ENCODE results near the gene RENBP. TPM values are rescaled to one million over a fixed set of nuclear protein-coding genes. Genes with fewer than 3 reads are reported as not detected.

Gene RENBP
- total and polyA plus RNA-seq, 7 donors = 0.97 to 4.4 (median 2.9) TPM

DNA sequence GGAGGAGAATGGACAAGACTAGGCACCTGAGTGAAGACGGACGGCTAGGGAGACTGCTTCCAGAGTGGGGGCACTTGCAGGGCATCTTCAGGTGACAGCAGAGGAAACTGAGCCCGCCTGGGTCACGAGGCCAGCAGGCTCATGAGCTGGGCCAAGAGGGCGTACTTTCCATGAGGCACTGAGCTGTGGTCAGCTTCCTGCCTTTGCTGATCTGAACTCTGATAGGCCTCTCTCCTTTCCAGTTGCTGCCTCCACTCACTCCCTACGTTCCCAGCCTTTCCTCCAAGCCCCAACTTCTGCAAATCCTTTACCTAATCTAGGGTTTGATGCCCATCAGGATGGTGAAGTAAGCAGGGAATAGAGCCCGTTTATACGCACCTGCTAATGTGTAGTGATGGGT lies 57.1 kb downstream of the RENBP start:
- ATAC-seq (no peak), DNase-seq (peak in 1 of 2 donors; percentile 25)
- H3K4me1 ChIP-seq = no peaks in the 10 kb centered on the region
- H3K9me3 ChIP-seq = no peaks in the 10 kb centered on the region
- intact Hi-C loops (cut with DNase I) = no loop called here
- no peak overlapping the region for H3K4me3 ChIP-seq
- no peaks in the 10 kb centered on the region for H3K36me3 ChIP-seq (ENCODE audit: insufficient read depth in 1 of 2, low read depth in 1 of 2)
- H3K27ac ChIP-seq = no peak overlapping the region
- TF ChIP-seq, protein P1, sequence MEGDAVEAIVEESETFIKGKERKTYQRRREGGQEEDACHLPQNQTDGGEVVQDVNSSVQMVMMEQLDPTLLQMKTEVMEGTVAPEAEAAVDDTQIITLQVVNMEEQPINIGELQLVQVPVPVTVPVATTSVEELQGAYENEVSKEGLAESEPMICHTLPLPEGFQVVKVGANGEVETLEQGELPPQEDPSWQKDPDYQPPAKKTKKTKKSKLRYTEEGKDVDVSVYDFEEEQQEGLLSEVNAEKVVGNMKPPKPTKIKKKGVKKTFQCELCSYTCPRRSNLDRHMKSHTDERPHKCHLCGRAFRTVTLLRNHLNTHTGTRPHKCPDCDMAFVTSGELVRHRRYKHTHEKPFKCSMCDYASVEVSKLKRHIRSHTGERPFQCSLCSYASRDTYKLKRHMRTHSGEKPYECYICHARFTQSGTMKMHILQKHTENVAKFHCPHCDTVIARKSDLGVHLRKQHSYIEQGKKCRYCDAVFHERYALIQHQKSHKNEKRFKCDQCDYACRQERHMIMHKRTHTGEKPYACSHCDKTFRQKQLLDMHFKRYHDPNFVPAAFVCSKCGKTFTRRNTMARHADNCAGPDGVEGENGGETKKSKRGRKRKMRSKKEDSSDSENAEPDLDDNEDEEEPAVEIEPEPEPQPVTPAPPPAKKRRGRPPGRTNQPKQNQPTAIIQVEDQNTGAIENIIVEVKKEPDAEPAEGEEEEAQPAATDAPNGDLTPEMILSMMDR (IDR thresholded peaks at IDR 0.05) = no peak
- peaks cover 0 to 68% (median 11%) of the 10 kb centered on the region in 3 donors for H3K27me3 ChIP-seq (ENCODE audit: insufficient read depth in 3 of 3, low read length in 2 of 3)
- WGBS, 3 donors = 69 to 75% (median 73%) methylated on average over 8 of the region's 8 CpGs

DNA sequence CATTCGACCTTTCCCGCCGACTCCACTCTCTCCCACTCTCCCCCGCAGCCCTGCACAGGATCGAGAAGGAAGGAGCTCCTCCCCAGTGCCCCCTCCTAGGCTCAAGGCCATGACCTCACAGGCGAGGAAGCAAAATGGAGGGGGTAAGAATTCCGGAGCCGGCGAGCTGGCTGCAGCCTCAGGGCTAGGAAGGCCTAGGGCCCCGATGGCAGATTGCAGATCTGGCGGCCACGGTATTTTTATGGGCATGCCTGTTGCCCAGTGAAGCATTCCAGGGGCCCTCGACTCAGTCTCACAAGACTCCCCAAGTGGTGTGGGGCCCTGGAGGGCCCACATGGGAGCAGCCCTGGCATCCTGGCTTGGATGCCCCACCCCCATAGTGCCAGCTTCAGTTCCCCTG lies 57.5 kb downstream of the RENBP start:
- peak in 1 of 2 donors; percentile 36 for DNase-seq

DNA sequence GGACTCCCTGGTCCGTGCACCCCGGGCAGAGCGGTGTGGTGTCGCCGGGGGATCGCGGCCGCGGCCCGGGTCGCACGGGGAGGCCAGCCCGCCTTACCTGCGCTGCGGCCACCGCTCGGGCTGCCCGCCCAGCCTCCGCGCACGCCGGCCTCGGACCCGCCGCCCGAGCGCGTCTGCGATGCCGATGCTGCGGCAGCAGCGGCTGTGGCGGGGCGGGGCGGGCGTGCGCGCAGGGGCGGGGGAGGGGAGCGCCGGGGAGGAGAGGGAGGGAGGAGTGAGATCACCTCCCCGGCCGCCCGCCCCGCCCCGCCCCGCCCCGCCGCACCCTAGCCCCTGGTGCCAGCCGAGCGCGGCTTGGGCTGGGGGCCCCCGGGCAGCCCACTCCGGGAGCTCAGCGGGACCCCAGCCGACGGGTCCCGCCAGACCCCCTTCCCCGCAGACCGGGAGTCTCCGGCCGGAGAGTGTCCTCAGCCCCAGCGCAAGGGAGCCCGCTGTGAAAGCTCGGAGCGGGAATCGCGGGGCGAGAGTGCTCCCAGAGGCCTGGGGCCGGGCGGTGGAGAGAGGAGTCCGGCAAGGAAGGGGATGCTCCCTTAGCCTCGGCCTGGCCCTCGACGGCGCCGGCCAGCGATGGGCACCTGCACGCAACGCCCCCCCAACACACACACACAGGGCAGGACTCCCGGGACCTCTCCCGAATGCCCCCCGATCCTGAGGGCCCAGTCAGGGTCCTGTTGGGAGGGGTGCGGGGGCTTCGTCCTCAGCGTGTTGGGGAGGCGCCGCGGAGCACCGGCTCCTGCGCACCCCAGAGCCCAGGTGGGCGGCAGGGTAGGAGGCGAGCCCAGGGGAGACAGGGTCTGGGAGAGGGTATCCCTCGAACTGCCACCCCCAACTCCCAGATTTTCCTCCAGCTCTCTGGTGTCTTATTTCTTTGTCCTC lies 58.2 kb downstream of the RENBP start, which contains the start of gene L1CAM:
L1CAM (minus strand) TSS at position 206 of the 936 bp plus-strand sequence. CDS start 10,337 bp downstream, outside the sequence.
- Histone ChIP-seq H3K27ac (no peak within 1 kb of the TSS), H3K4me1 (no peaks in the 10 kb centered on the region), H3K36me3 (ENCODE audit: insufficient read depth in 1 of 2, low read depth in 1 of 2) (no peaks in the 10 kb centered on the region), H3K9me3 (no peaks in the 10 kb centered on the region), H3K4me3 (no peak within 1 kb of the TSS), H3K27me3 (ENCODE audit: insufficient read depth in 3 of 3, low read length in 2 of 3) (peaks cover 0 to 76% (median 12%) of the 10 kb centered on the region in 3 donors)
- intact Hi-C loops (cut with DNase I) = no loop called here
- WGBS, 3 donors = 5 to 40% (median 25%) methylated on average over 1 to 68 of the region's 94 CpGs
- TF ChIP-seq, protein P1 (IDR thresholded peaks at IDR 0.05) = no peak
- ATAC-seq (no peak), DNase-seq (no peak)

More for the DNA sequence above, 57.5 kb downstream of the RENBP start:
- WGBS, 3 donors = 27 to 47% (median 38%) methylated on average over 7 to 13 of the region's 13 CpGs
- intact Hi-C loops (cut with DNase I) = no loop called here
- H3K4me1 ChIP-seq = no peaks in the 10 kb centered on the region
- H3K9me3 ChIP-seq = no peaks in the 10 kb centered on the region
- TF ChIP-seq, protein P1 (IDR thresholded peaks at IDR 0.05) = no peak
- H3K36me3 ChIP-seq (ENCODE audit: insufficient read depth in 1 of 2, low read depth in 1 of 2) = no peaks in the 10 kb centered on the region
- no peak overlapping the region for H3K27ac ChIP-seq
- no peak overlapping the region for H3K4me3 ChIP-seq
- no peak for ATAC-seq
- H3K27me3 ChIP-seq (ENCODE audit: insufficient read depth in 3 of 3, low read length in 2 of 3) = peaks cover 0 to 69% (median 12%) of the 10 kb centered on the region in 3 donors

Other genes with a start within 250 kb of the RENBP start
- gene BCAP31, start 220.3 kb downstream of the RENBP start, total RNA-seq = 10 to 100 TPM; 65.4 to 71.6 (median 66.0) TPM
- 10 to 100 TPM; 63.7 to 97.3 (median 72.1) TPM for gene BCAP31, start 220.3 kb downstream of the RENBP start, polyA plus RNA-seq
- 10 to 100 TPM; 16.0 to 27.1 (median 20.9) TPM for gene ABCD1, start 219.8 kb downstream of the RENBP start, total RNA-seq
- 10 to 100 TPM; 11.7 to 36.0 (median 15.8) TPM for gene ABCD1, start 219.8 kb downstream of the RENBP start, polyA plus RNA-seq
- gene PLXNB3, start 180.4 kb downstream of the RENBP start, total RNA-seq = 1 to 10 TPM in 1 of 4 donors, under 1 TPM in 3; 0.27 to 1.5 (median 0.73) TPM
- under 1 TPM; 0.13 to 0.35 (median 0.31) TPM for gene PLXNB3, start 180.4 kb downstream of the RENBP start, polyA plus RNA-seq
- 100 to 1,000 TPM in 1 of 4 donors, 10 to 100 TPM in 3; 43.7 to 140 (median 61.4) TPM for gene SRPK3, start 163.6 kb downstream of the RENBP start, total RNA-seq
- gene SRPK3, start 163.6 kb downstream of the RENBP start, polyA plus RNA-seq = 10 to 100 TPM; 14.5 to 37.4 (median 23.3) TPM
- gene IDH3G, start 150.3 kb downstream of the RENBP start, total RNA-seq = 10 to 100 TPM; 45.6 to 56.9 (median 51.8) TPM
- 10 to 100 TPM; 25.0 to 54.2 (median 44.3) TPM for gene IDH3G, start 150.3 kb downstream of the RENBP start, polyA plus RNA-seq
- gene SSR4, start 150.0 kb downstream of the RENBP start, total RNA-seq = 10 to 100 TPM; 57.2 to 86.6 (median 71.2) TPM
- gene SSR4, start 150.0 kb downstream of the RENBP start, polyA plus RNA-seq = 100 to 1,000 TPM in 2 of 3 donors, 10 to 100 TPM in 1; 84.5 to 198 (median 107) TPM
- 1 to 10 TPM in 3 of 4 donors, under 1 TPM in 1; 0.50 to 2.1 (median 1.4) TPM for gene PDZD4, start 114.1 kb downstream of the RENBP start, total RNA-seq
- gene PDZD4, start 114.1 kb downstream of the RENBP start, polyA plus RNA-seq = 1 to 10 TPM in 1 of 3 donors, under 1 TPM in 2; 0.65 to 1.3 (median 0.79) TPM
- 1 to 10 TPM in 2 of 4 donors, under 1 TPM in 2; 0.22 to 1.5 (median 0.90) TPM for gene L1CAM, start 58.5 kb downstream of the RENBP start, total RNA-seq
- gene L1CAM, start 58.5 kb downstream of the RENBP start, polyA plus RNA-seq = under 1 TPM; 0.36 to 0.46 (median 0.39) TPM
- 1 to 10 TPM; 1.3 to 4.8 (median 2.0) TPM for gene AVPR2, start 40.0 kb downstream of the RENBP start, total RNA-seq
- 1 to 10 TPM; 1.4 to 3.2 (median 2.5) TPM for gene AVPR2, start 40.0 kb downstream of the RENBP start, polyA plus RNA-seq
- 1 to 10 TPM; 5.1 to 8.0 (median 6.4) TPM for gene ARHGAP4, start 18.4 kb downstream of the RENBP start, total RNA-seq
- 1 to 10 TPM; 5.8 to 7.6 (median 6.8) TPM for gene ARHGAP4, start 18.4 kb downstream of the RENBP start, polyA plus RNA-seq
- gene NAA10, start 9.6 kb downstream of the RENBP start, total RNA-seq = 100 to 1,000 TPM; 105 to 166 (median 115) TPM
- 100 to 1,000 TPM; 168 to 203 (median 193) TPM for gene NAA10, start 9.6 kb downstream of the RENBP start, polyA plus RNA-seq
- gene HCFC1, start 27.2 kb upstream of the RENBP start, total RNA-seq = 10 to 100 TPM; 29.8 to 50.1 (median 40.0) TPM
- gene HCFC1, start 27.2 kb upstream of the RENBP start, polyA plus RNA-seq = 10 to 100 TPM; 15.1 to 46.5 (median 25.8) TPM
- 1 to 10 TPM; 3.2 to 7.8 (median 6.8) TPM for gene TMEM187, start 28.1 kb upstream of the RENBP start, total RNA-seq
- 1 to 10 TPM; 2.2 to 6.7 (median 5.2) TPM for gene TMEM187, start 28.1 kb upstream of the RENBP start, polyA plus RNA-seq
- gene IRAK1, start 75.3 kb upstream of the RENBP start, total RNA-seq = 100 to 1,000 TPM in 2 of 4 donors, 10 to 100 TPM in 2; 56.1 to 158 (median 101) TPM
- gene IRAK1, start 75.3 kb upstream of the RENBP start, polyA plus RNA-seq = 100 to 1,000 TPM; 127 to 368 (median 202) TPM
- 10 to 100 TPM; 27.6 to 46.9 (median 33.9) TPM for gene MECP2, start 153.1 kb upstream of the RENBP start, total RNA-seq
- gene MECP2, start 153.1 kb upstream of the RENBP start, polyA plus RNA-seq = 10 to 100 TPM; 33.5 to 54.4 (median 35.5) TPM
- gene OPN1LW, start 199.6 kb upstream of the RENBP start, total RNA-seq = not detected
- under 1 TPM in 1 of 3 donors, not detected in 2; 0.13 TPM for gene OPN1LW, start 199.6 kb upstream of the RENBP start, polyA plus RNA-seq
- gene OPN1MW, start 238.0 kb upstream of the RENBP start, total RNA-seq = not detected
- not detected for gene OPN1MW, start 238.0 kb upstream of the RENBP start, polyA plus RNA-seq

Measured in psoas muscle (tissue), 8 donors.